SU-DHL-6 (cell line): ENCODE data around the gene MYO5C.

Source experiments
- H2AFZ ChIP-seq: fragments of 200-600 bp; sonication (generic); 2 replicates; pipeline ENCODE4 v1.6.1; 2014; ENCODE audit warnings: low read depth, mild to moderate bottlenecking, moderate library complexity, mixed read lengths, antibody characterized with exemption, low read length; ENCODE audit not compliant: severe bottlenecking
- H3F3A ChIP-seq: fragments of 200-600 bp; shearing (Covaris generic); 2 replicates; pipeline ENCODE4 v1.6.0; 2016; ENCODE audit warnings: antibody characterized with exemption, mild to moderate bottlenecking; ENCODE audit not compliant: insufficient read depth
- H3K27ac ChIP-seq: fragments of 200-600 bp; sonication (generic); 2 replicates; pipeline ENCODE4 v1.5.1; 2016; ENCODE audit warnings: low read depth, mild to moderate bottlenecking, low read length, moderate library complexity, mixed read lengths
- H3K27me3 ChIP-seq: fragments of 200-600 bp; sonication (generic), shearing (Covaris generic); 2 replicates; pipeline ENCODE4 v1.6.0; 2014; ENCODE audit warnings: mild to moderate bottlenecking, low read length
- H3K36me3 ChIP-seq: fragments of 200-600 bp; sonication (generic); 2 replicates; pipeline ENCODE4 v1.6.1; 2014; ENCODE audit warnings: mild to moderate bottlenecking, low read length, mixed read lengths
- H3K4me2 ChIP-seq: fragments of 300-600, 200-600 bp; shearing (Covaris generic), sonication (generic); 2 replicates; pipeline ENCODE4 v1.6.0; 2014; ENCODE audit warnings: low read length, low read depth, mild to moderate bottlenecking; ENCODE audit not compliant: poor library complexity, severe bottlenecking
- H3K4me3 ChIP-seq: fragments of 200-600 bp; sonication (generic); 2 replicates; pipeline ENCODE4 v1.5.1; 2014; ENCODE audit warnings: antibody characterized with exemption, low read length, mild to moderate bottlenecking, mixed read lengths; ENCODE audit not compliant: insufficient read depth, poor library complexity, severe bottlenecking
- H3K79me2 ChIP-seq: fragments of 200-600 bp; sonication (generic); 2 replicates; pipeline ENCODE4 v1.6.1; 2014; ENCODE audit warnings: mild to moderate bottlenecking, low read length, moderate library complexity; ENCODE audit not compliant: insufficient read depth
- H3K9ac ChIP-seq: fragments of 200-600 bp; sonication (generic); 2 replicates; pipeline ENCODE4 v1.7.0; 2014; ENCODE audit warnings: mild to moderate bottlenecking, low read length
- H3K9me2 ChIP-seq: fragments of 200-600 bp; sonication (generic); replicated peaks from 2 replicates; pipeline ENCODE4 v1.6.1; 2014; ENCODE audit warnings: low read length; ENCODE audit not compliant: insufficient read depth
- H3K9me3 ChIP-seq: fragments of 200-600 bp; sonication (generic); 2 replicates; pipeline ENCODE4 v1.6.1; 2014; ENCODE audit warnings: low read length, mixed read lengths; ENCODE audit not compliant: insufficient read depth
- H4K20me1 ChIP-seq: fragments of 200-600 bp; sonication (generic); 2 replicates; pipeline ENCODE4 v1.6.1; 2014; ENCODE audit warnings: low read depth, mild to moderate bottlenecking, antibody characterized with exemption, low read length, moderate library complexity, mixed read lengths
- CTCF ChIP-seq: fragments of 200-600 bp; sonication (generic); IDR thresholded peaks from one replicate; pipeline ENCODE4 v1.5.1; 2017; ENCODE audit warnings: antibody characterized with exemption, mild to moderate bottlenecking, low read length, moderate library complexity; ENCODE audit not compliant: insufficient read depth, poor library complexity, severe bottlenecking
- EZH2phosphoT487 ChIP-seq: fragments of 200-600 bp; sonication (generic), shearing (Covaris generic); conservative IDR thresholded peaks from 2 replicates; pipeline ENCODE4 v1.6.1; 2018; ENCODE audit warnings: mild to moderate bottlenecking, antibody characterized with exemption, low read length, moderate library complexity, mixed read lengths

Gene MYO5C

GRCh38 chr15:52338891-52339290, 43.3 kb upstream of the MYO5C start:
- Histone ChIP-seq H3K27me3 (no peaks in the 10 kb centered on the region), H3K4me3 (no peak overlapping the region), H3K36me3 (no peaks in the 10 kb centered on the region), H3K79me2 (no peaks in the 10 kb centered on the region), H3F3A (no peaks in the 10 kb centered on the region), H3K27ac (no peak overlapping the region), H4K20me1 (no peaks in the 10 kb centered on the region), H3K9me3 (no peaks in the 10 kb centered on the region), H3K9ac (no peak overlapping the region), H2AFZ (no peak overlapping the region), H3K9me2 (no peaks in the 10 kb centered on the region), H3K4me2 (no peak overlapping the region)
- TF ChIP-seq EZH2phosphoT487 (no peak), CTCF (no peak)

- TF ChIP-seq EZH2phosphoT487 (no peak), CTCF (no peak)
- no peak overlapping the region for H3K4me2 ChIP-seq
- H3K9me2 ChIP-seq = no peaks in the 10 kb centered on the region
These were observed 42.5 kb upstream of the MYO5C start for GRCh38 chr15:52338058-52338457.

GRCh38 chr15:52337198-52337853, 41.7 kb upstream of the MYO5C start:
- TF ChIP-seq CTCF (no peak), EZH2phosphoT487 (no peak)
- H3K4me2 ChIP-seq = no peak overlapping the region
- no peak overlapping the region for H3K27ac ChIP-seq
- H2AFZ ChIP-seq = no peak overlapping the region
- H4K20me1 ChIP-seq = no peaks in the 10 kb centered on the region
- no peaks in the 10 kb centered on the region for H3F3A ChIP-seq
- H3K27me3 ChIP-seq = no peaks in the 10 kb centered on the region
- H3K36me3 ChIP-seq = no peaks in the 10 kb centered on the region
- H3K9me3 ChIP-seq = no peaks in the 10 kb centered on the region
- no peaks in the 10 kb centered on the region for H3K9me2 ChIP-seq
- no peak overlapping the region for H3K9ac ChIP-seq
- no peaks in the 10 kb centered on the region for H3K79me2 ChIP-seq
- no peak overlapping the region for H3K4me3 ChIP-seq

More at GRCh38 chr15:52338058-52338457, 42.5 kb upstream of the MYO5C start:
- Histone ChIP-seq H3K27ac (no peak overlapping the region), H3K79me2 (no peaks in the 10 kb centered on the region), H4K20me1 (no peaks in the 10 kb centered on the region), H3F3A (no peaks in the 10 kb centered on the region), H3K27me3 (no peaks in the 10 kb centered on the region), H3K36me3 (no peaks in the 10 kb centered on the region), H3K4me3 (no peak overlapping the region), H3K9ac (no peak overlapping the region), H3K9me3 (no peaks in the 10 kb centered on the region), H2AFZ (no peak overlapping the region)
